Large intestine (tissue), 3 donors: ENCODE measurements around the gene RRP15. TPM values are rescaled to one million over a fixed set of nuclear protein-coding genes. Genes with fewer than 3 reads are reported as not detected.

Source experiments
- DNase-seq, 2 donors: peaks; one replicate each; pipeline versions ENCODE4 v3.0.0 to v3.0.0-alpha.2; 2013
- H3K27ac ChIP-seq: one replicate; pipeline ENCODE4 v1.5.1; 2013; ENCODE audit warnings: low read length
- H3K27me3 ChIP-seq: 2 replicates; pipeline ENCODE4 v1.6.1; 2013; ENCODE audit warnings: low read length; ENCODE audit not compliant: control insufficient read depth, insufficient read depth
- H3K36me3 ChIP-seq: 2 replicates; pipeline ENCODE4 v1.6.1; 2013; ENCODE audit warnings: low read length; ENCODE audit not compliant: control insufficient read depth, insufficient read depth
- H3K4me1 ChIP-seq: one replicate; pipeline ENCODE4 v1.6.1; 2013; ENCODE audit warnings: low read length; ENCODE audit not compliant: control insufficient read depth, insufficient read depth
- H3K4me3 ChIP-seq: one replicate; pipeline ENCODE4 v1.5.1; 2013; ENCODE audit warnings: low read length
- H3K9me3 ChIP-seq: one replicate; pipeline ENCODE4 v1.6.1; 2013; ENCODE audit warnings: mild to moderate bottlenecking, low read depth, low read length, moderate library complexity; ENCODE audit not compliant: control insufficient read depth
- WGBS: methylation state at CpG from one replicate; pipeline ENCODE4 v1.1.5; 2013; ENCODE audit warnings: low lambda C conversion rate; ENCODE audit not compliant: insufficient coverage; 5-methylcytosine and 5-hydroxymethylcytosine counted together
- polyA plus RNA-seq: library from polyadenylated mRNA; unstranded; fragments of 120-200 nt; gene quantifications from one replicate; pipeline ENCODE4 v1.2.1, GENCODE V29; 2013

Gene RRP15
- polyA plus RNA-seq, 1 donor: 12.0 TPM

DNA sequence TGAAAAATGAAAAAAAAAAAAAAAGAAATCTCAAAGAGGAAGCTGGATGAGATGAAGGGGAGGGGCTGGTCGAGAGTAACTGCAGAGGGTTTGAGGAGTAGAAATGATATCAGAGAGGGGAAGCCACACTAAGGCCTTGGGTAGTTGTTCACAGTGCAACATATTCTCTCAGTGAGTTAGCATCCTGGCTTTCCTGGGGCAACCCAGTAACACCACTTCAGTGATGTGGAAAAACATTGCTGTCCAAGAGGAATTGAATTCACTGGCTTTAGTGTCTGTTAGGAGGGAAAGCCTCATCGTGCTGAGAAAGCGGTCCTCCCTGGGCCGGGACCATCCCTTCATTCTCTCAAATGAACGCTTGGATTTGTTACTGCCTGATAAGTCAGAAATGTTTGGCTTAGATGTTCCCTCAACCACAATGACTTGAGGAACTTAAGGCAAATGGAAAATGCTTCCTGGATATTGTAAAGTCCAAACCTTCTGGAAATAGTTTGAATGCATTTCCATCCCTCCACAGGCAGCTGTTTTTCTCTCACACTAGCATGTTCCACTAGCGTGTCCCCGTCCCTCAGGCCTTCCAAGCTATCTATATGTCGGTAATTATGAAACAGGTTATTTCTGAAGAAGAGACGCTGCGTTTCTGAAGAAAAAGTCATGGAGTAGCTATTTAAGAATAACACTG, 72.3 kb downstream of the RRP15 start:
- no CpG with 5 or more reads among the region's 10 CpGs for WGBS
- Histone ChIP-seq H3K4me1 (no peaks in the 10 kb centered on the region), H3K27me3 (no peaks in the 10 kb centered on the region), H3K4me3 (no peak overlapping the region), H3K36me3 (no peaks in the 10 kb centered on the region), H3K9me3 (no peaks in the 10 kb centered on the region), H3K27ac (no peak overlapping the region)
- no peak for DNase-seq

DNA sequence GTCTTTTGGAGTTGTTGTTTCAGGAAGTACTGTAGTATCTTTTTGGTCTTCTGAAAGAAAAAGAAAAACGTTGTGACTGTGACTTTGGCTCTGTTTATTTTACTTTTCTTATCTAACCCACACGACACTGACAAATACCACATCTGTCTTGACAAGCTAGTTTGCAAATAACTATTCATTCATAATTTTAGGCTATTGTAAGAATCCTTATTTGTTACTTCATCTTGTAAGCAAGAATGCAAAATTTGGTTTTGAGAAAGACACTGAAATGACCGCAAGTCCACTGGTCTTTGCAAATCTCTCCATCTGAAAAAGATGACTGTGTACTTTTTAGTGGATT, 72.8 kb downstream of the RRP15 start:
- Histone ChIP-seq H3K4me3 (no peak overlapping the region), H3K27me3 (no peaks in the 10 kb centered on the region), H3K27ac (no peak overlapping the region), H3K36me3 (no peaks in the 10 kb centered on the region), H3K4me1 (no peaks in the 10 kb centered on the region), H3K9me3 (no peaks in the 10 kb centered on the region)
- no peak for DNase-seq
- 57% methylated on average over 2 of the region's 3 CpGs for WGBS

DNA sequence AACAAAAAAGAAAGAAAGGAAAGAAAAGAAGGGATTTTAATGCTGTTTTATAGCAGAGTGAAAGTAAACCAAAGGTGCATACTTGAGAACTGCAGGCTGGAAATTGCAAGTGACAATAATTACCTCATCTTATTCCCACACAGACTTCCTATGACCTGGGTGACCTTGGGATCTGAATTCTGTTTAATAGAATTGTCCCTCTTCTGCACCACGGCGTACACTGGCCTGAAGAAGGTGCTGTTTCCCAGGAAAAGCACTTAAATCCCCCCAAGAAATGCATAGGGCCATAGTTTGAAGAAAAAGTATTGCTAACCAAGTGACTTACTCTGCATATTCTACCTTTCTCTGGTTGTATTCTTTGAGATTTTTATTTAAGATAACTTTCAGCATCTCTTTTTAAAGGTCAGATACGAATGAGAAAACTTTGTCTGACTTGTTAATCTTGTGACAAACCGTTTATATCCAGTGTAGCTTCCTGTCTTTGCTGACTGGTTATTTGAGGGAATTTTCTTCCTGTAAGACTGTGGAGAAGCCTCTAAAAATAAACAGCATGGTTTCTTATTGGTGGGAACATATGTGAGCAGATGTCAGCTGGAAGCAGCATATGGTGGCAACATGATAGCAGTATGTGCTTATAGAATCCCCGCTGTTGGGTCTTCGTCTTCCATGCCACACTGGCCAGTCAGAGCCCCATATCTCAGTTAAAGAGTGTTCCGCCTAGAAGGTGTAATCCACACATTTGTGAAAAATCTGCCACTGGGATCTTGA, 76.4 kb downstream of the RRP15 start:
- no peaks in the 10 kb centered on the region for H3K36me3 ChIP-seq
- H3K27me3 ChIP-seq: no peaks in the 10 kb centered on the region
- DNase-seq: no peak
- H3K9me3 ChIP-seq: no peaks in the 10 kb centered on the region
- no peaks in the 10 kb centered on the region for H3K4me1 ChIP-seq
- H3K4me3 ChIP-seq: no peak overlapping the region
- 63% methylated on average over 2 of the region's 7 CpGs for WGBS
- no peak overlapping the region for H3K27ac ChIP-seq

DNA sequence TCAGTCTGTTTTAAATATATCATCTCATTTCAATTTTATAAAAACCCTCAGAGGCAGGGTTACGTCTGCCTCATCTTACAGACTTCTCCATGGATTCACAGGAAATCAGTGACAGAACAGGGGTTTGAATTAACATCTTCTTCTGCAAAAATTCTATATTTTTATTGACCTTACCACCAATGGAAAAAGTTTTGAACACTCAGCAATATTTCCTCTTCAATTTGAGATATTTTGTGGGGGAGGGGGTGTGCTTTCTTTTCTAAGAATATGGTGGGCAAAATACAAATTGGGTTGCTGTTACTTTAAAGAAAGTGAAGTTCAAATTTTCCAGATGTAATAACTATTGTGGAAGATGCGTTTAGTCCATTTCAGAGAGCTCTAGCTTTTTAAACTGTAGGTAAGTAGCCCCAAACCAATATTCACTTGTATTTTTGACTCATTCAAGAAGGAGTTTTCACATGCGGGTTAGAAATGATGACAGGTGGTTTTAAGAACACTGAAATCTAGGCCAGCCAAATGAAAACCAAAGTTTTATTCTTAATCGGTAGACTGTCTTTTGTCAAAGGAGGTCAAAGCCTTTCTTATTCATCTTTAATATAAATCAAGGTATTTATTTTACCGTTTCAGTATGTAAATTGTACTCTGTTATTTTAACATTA, 77.5 kb downstream of the RRP15 start:
- Histone ChIP-seq H3K9me3 (no peaks in the 10 kb centered on the region), H3K4me1 (no peaks in the 10 kb centered on the region), H3K27me3 (no peaks in the 10 kb centered on the region), H3K36me3 (no peaks in the 10 kb centered on the region), H3K4me3 (no peak overlapping the region), H3K27ac (no peak overlapping the region)
- DNase-seq: no peak
- WGBS: 93% methylated on average over 3 of the region's 5 CpGs

DNA sequence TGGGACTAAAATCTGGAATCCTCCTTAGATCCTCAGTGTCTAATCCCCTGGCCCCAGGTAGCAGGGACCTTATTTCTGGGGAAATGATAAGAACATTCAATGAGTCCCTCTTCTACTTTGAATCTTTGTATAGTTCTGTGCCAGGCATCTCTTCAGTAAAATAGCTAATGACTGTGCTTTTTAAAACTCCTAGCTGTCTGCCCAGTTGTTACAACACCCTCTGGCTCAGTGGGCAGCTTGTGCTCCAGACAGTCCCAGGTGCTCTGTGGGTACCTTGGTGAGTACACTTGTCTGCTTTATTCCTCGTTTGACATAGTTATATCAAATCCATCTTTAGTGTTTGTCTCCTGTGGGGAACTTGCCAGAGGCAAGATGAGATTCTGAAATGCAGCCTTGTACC, 78.0 kb downstream of the RRP15 start:
- no peaks in the 10 kb centered on the region for H3K4me1 ChIP-seq

DNA sequence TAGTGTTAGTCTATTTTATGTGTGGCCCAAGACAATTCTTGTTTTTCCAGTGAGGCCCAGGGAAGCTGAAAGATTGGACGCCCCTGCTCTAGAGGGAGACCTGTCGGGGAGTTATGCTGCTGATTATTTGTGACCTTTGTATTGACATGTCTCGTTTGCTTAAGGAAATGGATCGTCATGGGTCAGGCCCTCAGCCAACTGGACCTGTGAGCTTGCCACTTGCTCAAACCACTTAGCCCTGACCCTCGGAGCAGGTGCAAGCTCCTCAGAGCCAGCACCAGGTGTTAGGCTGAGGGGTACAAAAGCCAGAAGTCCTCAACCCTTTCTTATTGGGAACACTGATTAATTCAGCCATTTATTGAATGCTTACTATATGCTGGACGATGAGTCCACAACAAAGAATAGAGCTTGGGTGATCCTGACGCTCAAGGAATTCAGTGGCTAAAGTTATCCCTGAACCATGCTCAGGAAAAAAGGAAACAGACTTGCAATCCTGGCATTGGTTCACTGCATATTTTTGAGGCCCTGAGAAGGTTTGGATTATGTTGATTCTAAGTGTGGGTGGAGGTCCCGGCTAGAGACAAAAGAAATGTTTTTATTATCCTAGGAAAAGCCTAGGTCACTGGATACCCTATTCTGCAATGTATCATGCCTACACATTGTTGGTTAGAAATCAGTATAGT, 79.1 kb downstream of the RRP15 start:
- DNase-seq: no peak
- Histone ChIP-seq H3K27ac (no peak overlapping the region), H3K9me3 (no peaks in the 10 kb centered on the region), H3K4me1 (no peaks in the 10 kb centered on the region), H3K36me3 (no peaks in the 10 kb centered on the region), H3K4me3 (no peak overlapping the region), H3K27me3 (no peaks in the 10 kb centered on the region)
- no CpG with 5 or more reads among the region's 8 CpGs for WGBS

More for the DNA sequence above, 78.0 kb downstream of the RRP15 start:
- no CpG with 5 or more reads among the region's 1 CpG for WGBS
- Histone ChIP-seq H3K27ac (no peak overlapping the region), H3K36me3 (no peaks in the 10 kb centered on the region), H3K9me3 (no peaks in the 10 kb centered on the region), H3K27me3 (no peaks in the 10 kb centered on the region), H3K4me3 (no peak overlapping the region)
- no peak for DNase-seq

DNA sequence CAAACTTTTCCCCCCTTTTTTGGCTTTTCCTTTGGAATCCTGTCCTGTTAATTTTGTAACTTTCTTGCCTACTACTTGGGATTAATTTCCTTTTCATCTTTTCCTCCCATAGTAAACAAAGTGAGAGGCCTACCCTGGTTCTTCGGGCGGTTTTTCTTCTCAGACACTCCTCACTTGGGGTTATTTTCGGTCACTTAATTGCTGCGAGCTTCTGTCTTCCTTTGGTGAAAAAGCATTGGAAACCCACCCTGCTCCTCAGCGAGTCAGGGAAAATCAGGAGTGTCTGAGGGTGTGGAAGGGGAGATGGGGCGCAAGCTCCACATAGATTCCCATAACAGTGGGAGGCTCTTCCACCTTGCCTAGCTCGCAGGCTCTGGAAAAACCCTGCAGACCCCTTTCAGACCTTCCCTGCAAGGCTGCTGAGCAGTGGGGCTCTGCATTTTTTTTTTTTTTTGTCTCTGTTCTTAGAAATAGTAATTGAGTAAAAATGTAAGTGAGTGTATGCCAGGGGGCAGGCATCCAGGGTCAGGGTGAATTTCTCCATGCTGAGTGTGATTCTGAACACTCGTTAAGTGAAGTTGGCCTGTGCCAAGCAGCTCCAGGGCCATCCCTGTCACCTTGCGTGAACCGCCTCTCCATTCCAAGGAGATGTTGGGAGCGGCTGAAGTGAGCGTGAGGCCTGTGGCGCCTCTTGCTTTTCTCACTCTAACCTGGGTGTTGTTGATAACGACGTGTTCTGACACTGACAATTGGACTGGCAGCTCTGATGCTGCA, 80.3 kb downstream of the RRP15 start:
- Histone ChIP-seq H3K4me1 (no peaks in the 10 kb centered on the region), H3K9me3 (no peaks in the 10 kb centered on the region), H3K27me3 (no peaks in the 10 kb centered on the region), H3K4me3 (no peak overlapping the region), H3K36me3 (no peaks in the 10 kb centered on the region), H3K27ac (no peak overlapping the region)
- WGBS: 80% methylated on average over 1 of the region's 15 CpGs
- DNase-seq: no peak

DNA sequence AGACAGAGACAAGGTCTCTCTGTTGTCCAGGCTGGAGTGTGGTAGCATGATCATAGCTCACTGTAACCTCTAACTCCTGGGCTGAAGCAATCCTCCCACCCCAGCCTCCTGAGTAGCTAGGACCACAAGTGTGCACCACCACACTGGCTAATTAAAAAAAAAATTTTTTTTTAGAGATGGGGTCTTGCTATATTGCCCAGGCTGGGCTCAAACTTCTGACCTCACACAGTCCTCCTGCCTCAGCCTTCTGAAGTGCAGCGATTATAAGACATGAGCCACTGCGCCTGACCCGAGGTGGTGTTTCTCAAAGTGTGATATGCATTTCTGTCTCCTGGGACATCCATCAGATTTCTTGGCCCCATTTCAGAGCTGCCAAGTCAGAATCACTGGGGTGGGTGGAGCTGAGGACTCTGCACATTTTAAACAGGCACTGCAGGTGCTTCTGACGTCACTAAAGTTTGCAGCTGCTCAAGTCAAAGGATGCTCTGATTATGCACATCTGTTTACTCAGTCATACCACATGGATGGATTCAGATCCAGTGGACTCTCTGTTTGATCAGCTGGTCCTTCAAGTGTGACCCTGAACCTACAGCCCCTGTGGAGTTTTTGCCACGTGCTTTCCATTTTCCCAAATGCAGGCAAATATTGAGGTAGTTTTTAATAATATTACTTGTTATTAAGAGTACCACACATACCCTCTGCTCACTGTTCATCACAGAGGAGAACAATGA, 81.4 kb downstream of the RRP15 start:
- Histone ChIP-seq H3K4me1 (no peaks in the 10 kb centered on the region), H3K9me3 (no peaks in the 10 kb centered on the region), H3K27me3 (no peaks in the 10 kb centered on the region), H3K4me3 (no peak overlapping the region), H3K36me3 (no peaks in the 10 kb centered on the region), H3K27ac (no peak overlapping the region)
- whole genome bisulfite sequencing: no CpG with 5 or more reads among the region's 5 CpGs
- no peak for DNase-seq

DNA sequence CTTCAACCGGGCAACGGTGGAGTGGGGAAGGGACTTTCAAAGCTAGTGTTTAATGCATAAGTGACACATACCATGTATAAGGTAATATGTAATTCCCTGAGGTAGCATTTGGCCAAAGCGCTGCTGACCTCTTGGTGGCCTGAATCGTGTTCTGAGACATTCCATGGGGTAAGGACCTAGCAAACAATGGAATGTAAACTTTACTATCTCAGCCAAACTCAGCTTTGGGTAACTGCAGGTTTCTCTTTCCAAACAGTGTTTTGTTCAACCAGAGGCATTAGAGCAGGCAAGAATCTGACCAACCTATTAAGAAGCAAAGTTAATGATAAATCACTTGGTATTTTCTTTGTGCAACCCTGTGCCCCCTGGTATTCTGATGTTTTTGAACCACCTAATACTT, 82.0 kb downstream of the RRP15 start:
- Histone ChIP-seq H3K9me3 (no peaks in the 10 kb centered on the region), H3K27ac (no peak overlapping the region), H3K4me1 (no peaks in the 10 kb centered on the region), H3K27me3 (no peaks in the 10 kb centered on the region), H3K36me3 (no peaks in the 10 kb centered on the region), H3K4me3 (no peak overlapping the region)
- DNase-seq: no peak
- WGBS: no CpG with 5 or more reads among the region's 4 CpGs
